Measurements from ENCODE around the gene SLC7A14. TPM values are rescaled to one million over a fixed set of nuclear protein-coding genes. Genes with fewer than 3 reads are reported as not detected.

SLC7A14 gene
- total and polyA plus RNA-seq, 10 of the 15 experiments (the other 5 are each of a cell fraction or from before 2014, with no cell fraction given): not detected

DNA sequence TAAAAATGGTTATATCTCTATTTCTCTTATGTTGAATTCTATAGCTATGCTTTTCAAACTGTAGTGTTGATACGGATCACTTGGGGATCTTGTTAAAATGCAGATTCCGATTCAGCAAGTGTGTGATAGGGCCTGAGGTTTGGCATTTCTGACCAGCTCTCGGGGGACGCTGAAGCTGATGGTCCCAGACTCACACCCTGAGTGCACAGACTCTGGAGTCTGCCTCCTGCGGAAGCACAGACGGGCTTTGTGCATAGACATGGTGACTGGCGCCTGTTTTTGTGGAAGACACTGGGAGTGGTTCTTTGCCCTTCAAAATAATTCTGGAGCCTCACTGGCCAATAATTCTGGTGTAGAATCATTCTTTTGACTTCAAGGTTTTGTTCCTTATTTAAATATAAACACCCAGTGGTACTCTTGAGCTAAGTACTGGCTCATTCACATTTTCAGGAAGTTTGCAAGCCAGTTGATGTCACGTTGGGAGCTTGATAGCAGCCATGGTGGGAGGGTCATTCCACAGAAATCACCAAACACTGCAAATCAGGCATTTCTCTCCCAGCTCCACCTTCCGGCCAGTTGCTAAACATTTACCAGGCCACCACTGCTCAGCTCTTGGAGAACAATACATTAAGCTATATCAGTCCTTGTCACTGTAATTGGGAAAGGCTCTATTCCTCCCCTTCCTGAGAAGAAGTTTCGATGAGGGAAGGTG, 148.0 kb downstream of the SLC7A14 start:
- in situ Hi-C loops (cut with MboI) (no loop called here), intact Hi-C loops (cut with micrococcal nuclease; ENCODE audit: unreplicated experiment) (no loop called here)
- H3K4me2 ChIP-seq (ENCODE audit: control insufficient read depth, insufficient read depth): no peak overlapping the region
- BruUV-seq (replicated peaks): no TSS peak
- no peak overlapping the region for H3K4me3 ChIP-seq
- FAIRE-seq (no peak), ATAC-seq (no peak), DNase-seq (ENCODE audit: low read depth, low spot score) (no peak)
- TF ChIP-seq TCF12 (IDR thresholded peaks at IDR 0.05; ENCODE audit: low read depth, low read length) (no peak), DPF2 (IDR thresholded peaks at IDR 0.05) (no peak), CHD4 (IDR thresholded peaks at IDR 0.05) (no peak), SMC3 (IDR thresholded peaks at IDR 0.05; ENCODE audit: borderline replicate concordance, low read length) (no peak), SUPT20H (IDR thresholded peaks at IDR 0.05; ENCODE audit: borderline replicate concordance, control insufficient read depth, low read depth, low read length) (no peak), NFIC (IDR thresholded peaks at IDR 0.05; ENCODE audit: low read depth, low read length) (no peak), NFXL1 (IDR thresholded peaks at IDR 0.05; ENCODE audit: borderline replicate concordance) (no peak), NR2C1 (IDR thresholded peaks at IDR 0.05) (no peak), IKZF2 (IDR thresholded peaks at IDR 0.05) (no peak), CBFB (IDR thresholded peaks at IDR 0.05; ENCODE audit: low read depth) (no peak), ZBED1 (IDR thresholded peaks at IDR 0.05; ENCODE audit: borderline replicate concordance) (no peak), MTA2 (IDR thresholded peaks at IDR 0.05; ENCODE audit: low read depth) (no peak), CREM (IDR thresholded peaks at IDR 0.05; ENCODE audit: low read depth) (no peak)
- TF ChIP-seq, protein P1, sequence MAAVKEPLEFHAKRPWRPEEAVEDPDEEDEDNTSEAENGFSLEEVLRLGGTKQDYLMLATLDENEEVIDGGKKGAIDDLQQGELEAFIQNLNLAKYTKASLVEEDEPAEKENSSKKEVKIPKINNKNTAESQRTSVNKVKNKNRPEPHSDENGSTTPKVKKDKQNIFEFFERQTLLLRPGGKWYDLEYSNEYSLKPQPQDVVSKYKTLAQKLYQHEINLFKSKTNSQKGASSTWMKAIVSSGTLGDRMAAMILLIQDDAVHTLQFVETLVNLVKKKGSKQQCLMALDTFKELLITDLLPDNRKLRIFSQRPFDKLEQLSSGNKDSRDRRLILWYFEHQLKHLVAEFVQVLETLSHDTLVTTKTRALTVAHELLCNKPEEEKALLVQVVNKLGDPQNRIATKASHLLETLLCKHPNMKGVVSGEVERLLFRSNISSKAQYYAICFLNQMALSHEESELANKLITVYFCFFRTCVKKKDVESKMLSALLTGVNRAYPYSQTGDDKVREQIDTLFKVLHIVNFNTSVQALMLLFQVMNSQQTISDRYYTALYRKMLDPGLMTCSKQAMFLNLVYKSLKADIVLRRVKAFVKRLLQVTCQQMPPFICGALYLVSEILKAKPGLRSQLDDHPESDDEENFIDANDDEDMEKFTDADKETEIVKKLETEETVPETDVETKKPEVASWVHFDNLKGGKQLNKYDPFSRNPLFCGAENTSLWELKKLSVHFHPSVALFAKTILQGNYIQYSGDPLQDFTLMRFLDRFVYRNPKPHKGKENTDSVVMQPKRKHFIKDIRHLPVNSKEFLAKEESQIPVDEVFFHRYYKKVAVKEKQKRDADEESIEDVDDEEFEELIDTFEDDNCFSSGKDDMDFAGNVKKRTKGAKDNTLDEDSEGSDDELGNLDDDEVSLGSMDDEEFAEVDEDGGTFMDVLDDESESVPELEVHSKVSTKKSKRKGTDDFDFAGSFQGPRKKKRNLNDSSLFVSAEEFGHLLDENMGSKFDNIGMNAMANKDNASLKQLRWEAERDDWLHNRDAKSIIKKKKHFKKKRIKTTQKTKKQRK (IDR thresholded peaks at IDR 0.05; ENCODE audit: low read depth, low read length): no peak
- TF ChIP-seq, protein P2, sequence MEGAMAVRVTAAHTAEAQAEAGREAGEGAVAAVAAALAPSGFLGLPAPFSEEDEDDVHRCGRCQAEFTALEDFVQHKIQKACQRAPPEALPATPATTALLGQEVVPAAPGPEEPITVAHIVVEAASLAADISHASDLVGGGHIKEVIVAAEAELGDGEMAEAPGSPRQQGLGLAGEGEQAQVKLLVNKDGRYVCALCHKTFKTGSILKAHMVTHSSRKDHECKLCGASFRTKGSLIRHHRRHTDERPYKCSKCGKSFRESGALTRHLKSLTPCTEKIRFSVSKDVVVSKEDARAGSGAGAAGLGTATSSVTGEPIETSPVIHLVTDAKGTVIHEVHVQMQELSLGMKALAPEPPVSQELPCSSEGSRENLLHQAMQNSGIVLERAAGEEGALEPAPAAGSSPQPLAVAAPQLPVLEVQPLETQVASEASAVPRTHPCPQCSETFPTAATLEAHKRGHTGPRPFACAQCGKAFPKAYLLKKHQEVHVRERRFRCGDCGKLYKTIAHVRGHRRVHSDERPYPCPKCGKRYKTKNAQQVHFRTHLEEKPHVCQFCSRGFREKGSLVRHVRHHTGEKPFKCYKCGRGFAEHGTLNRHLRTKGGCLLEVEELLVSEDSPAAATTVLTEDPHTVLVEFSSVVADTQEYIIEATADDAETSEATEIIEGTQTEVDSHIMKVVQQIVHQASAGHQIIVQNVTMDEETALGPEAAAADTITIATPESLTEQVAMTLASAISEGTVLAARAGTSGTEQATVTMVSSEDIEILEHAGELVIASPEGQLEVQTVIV (IDR thresholded peaks at IDR 0.05; ENCODE audit: borderline replicate concordance, partially characterized antibody): no peak
- TF ChIP-seq, protein P3, sequence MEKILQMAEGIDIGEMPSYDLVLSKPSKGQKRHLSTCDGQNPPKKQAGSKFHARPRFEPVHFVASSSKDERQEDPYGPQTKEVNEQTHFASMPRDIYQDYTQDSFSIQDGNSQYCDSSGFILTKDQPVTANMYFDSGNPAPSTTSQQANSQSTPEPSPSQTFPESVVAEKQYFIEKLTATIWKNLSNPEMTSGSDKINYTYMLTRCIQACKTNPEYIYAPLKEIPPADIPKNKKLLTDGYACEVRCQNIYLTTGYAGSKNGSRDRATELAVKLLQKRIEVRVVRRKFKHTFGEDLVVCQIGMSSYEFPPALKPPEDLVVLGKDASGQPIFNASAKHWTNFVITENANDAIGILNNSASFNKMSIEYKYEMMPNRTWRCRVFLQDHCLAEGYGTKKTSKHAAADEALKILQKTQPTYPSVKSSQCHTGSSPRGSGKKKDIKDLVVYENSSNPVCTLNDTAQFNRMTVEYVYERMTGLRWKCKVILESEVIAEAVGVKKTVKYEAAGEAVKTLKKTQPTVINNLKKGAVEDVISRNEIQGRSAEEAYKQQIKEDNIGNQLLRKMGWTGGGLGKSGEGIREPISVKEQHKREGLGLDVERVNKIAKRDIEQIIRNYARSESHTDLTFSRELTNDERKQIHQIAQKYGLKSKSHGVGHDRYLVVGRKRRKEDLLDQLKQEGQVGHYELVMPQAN (conservative IDR thresholded peaks at IDR 0.05): no peak
- peaks cover 2 to 3% of the 10 kb centered on the region in 2 experiments; a peak in 3 of 4 replicates for H3K27me3 ChIP-seq (replicated peaks in 1 of 2; ENCODE audit: control insufficient read depth in 2 of 2, insufficient read depth in 2 of 2, low read length in 1 of 2)
- H3K9me3 ChIP-seq (replicated peaks; ENCODE audit: control insufficient read depth, insufficient read depth, low read length): no peaks in the 10 kb centered on the region
- ChIA-PET RAD21 (ENCODE audit: unreplicated experiment) (no interaction called here), CTCF (interaction anchor here (1.6 kb wide), 1 partner anchor 374 kb away, joined by 6 read pairs; no protein-coding TSS in a partner anchor), SMC1A (ENCODE audit: uncharacterized antibody, unreplicated experiment) (no interaction called here), POLR2A (no interaction called here)
- H3K27ac ChIP-seq (ENCODE audit: control insufficient read depth, insufficient read depth): no peak overlapping the region
- no peaks in the 10 kb centered on the region for H3K79me2 ChIP-seq (ENCODE audit: control insufficient read depth, insufficient read depth, low read length)
- no peaks in the 10 kb centered on the region for H3K36me3 ChIP-seq (ENCODE audit: control insufficient read depth in 2 of 2, insufficient read depth in 2 of 2, low read length in 1 of 2)
- 37% methylated on average over 10 of the region's 10 CpGs for WGBS (ENCODE audit: insufficient coverage, insufficient replicate concordance, low lambda C conversion rate, missing lambda C conversion rate)
- H3K9ac ChIP-seq (ENCODE audit: control insufficient read depth, insufficient read depth, low read length): no peak overlapping the region
- no peaks in the 10 kb centered on the region for H4K20me1 ChIP-seq (ENCODE audit: control insufficient read depth, insufficient read depth)
- no peak overlapping the region for H2AFZ ChIP-seq (ENCODE audit: control insufficient read depth, low read depth, low read length)
- no peaks in the 10 kb centered on the region for H3K4me1 ChIP-seq (ENCODE audit: control insufficient read depth, insufficient read depth, low read length)
